H9 (cell line): Measurements from ENCODE around the gene KRTAP19-8. TPM values are rescaled to one million over a fixed set of nuclear protein-coding genes. Genes with fewer than 3 reads are reported as not detected.

Experiments used
- DNase-seq: peaks from one replicate; pipeline ENCODE4 v3.0.0-alpha.2; 2017
- H2AFZ ChIP-seq: one replicate; pipeline ENCODE4 v1.6.1; 2013; ENCODE audit warnings: mild to moderate bottlenecking, low read length, control low read depth, moderate library complexity
- H2AK5ac ChIP-seq: 2 replicates; pipeline ENCODE4 v1.6.1; 2013; ENCODE audit warnings: low read length, control low read depth, mixed read lengths; ENCODE audit not compliant: insufficient read length
- H2BK120ac ChIP-seq: one replicate; pipeline ENCODE4 v1.6.1; 2013; ENCODE audit warnings: low read depth, mild to moderate bottlenecking, low read length, control low read depth, inconsistent platforms; ENCODE audit not compliant: poor library complexity, severe bottlenecking
- H2BK12ac ChIP-seq: 2 replicates; pipeline ENCODE4 v1.6.1; 2013; ENCODE audit warnings: low read length, control low read depth, mixed read lengths, low read depth; ENCODE audit not compliant: insufficient read length
- H2BK15ac ChIP-seq: 2 replicates; pipeline ENCODE4 v1.6.1; 2013; ENCODE audit warnings: low read depth, low read length, control low read depth
- H2BK20ac ChIP-seq: one replicate; pipeline ENCODE4 v1.6.1; 2013; ENCODE audit warnings: low read depth, mild to moderate bottlenecking, low read length, control low read depth, inconsistent platforms; ENCODE audit not compliant: poor library complexity, severe bottlenecking
- H2BK5ac ChIP-seq: 2 replicates; pipeline ENCODE4 v1.6.1; 2013; ENCODE audit warnings: low read length, control low read depth, mixed read lengths; ENCODE audit not compliant: insufficient read length
- H3K14ac ChIP-seq: 2 replicates; pipeline ENCODE4 v1.6.1; 2013; ENCODE audit warnings: low read length, control low read depth; ENCODE audit not compliant: insufficient read depth
- H3K18ac ChIP-seq: 2 replicates; pipeline ENCODE4 v1.6.1; 2013; ENCODE audit warnings: low read depth, mild to moderate bottlenecking, mixed read lengths, low read length, control low read depth; ENCODE audit not compliant: insufficient read length
- H3K23ac ChIP-seq: 2 replicates; pipeline ENCODE4 v1.6.1; 2013; ENCODE audit warnings: low read length, control low read depth, mixed read lengths, low read depth; ENCODE audit not compliant: insufficient read length
- H3K23me2 ChIP-seq: 2 replicates; pipeline ENCODE4 v1.6.1; 2013; ENCODE audit warnings: low read depth, mild to moderate bottlenecking, mixed read lengths, low read length, control low read depth; ENCODE audit not compliant: insufficient read length, poor library complexity, severe bottlenecking
- H3K27ac ChIP-seq: 2 replicates; pipeline ENCODE4 v1.5.1; 2013; ENCODE audit warnings: low read length, control low read depth, mixed read lengths, low read depth; ENCODE audit not compliant: insufficient read length
- H3K27me3 ChIP-seq: 2 replicates; pipeline ENCODE4 v1.6.1; 2013; ENCODE audit warnings: low read length, control low read depth, inconsistent platforms; ENCODE audit not compliant: insufficient read depth
- H3K4ac ChIP-seq: 2 replicates; pipeline ENCODE4 v1.6.1; 2013; ENCODE audit warnings: low read depth, mild to moderate bottlenecking, control low read depth, inconsistent platforms, low read length, moderate library complexity
- H3K4me1 ChIP-seq: 2 replicates; pipeline ENCODE4 v1.6.1; 2013; ENCODE audit warnings: low read length, control low read depth, inconsistent platforms; ENCODE audit not compliant: insufficient read depth
- H3K4me2 ChIP-seq: 2 replicates; pipeline ENCODE4 v1.6.1; 2013; ENCODE audit warnings: low read length, control low read depth, mixed read lengths; ENCODE audit not compliant: insufficient read length, insufficient read depth
- H3K56ac ChIP-seq: 2 replicates; pipeline ENCODE4 v1.6.1; 2013; ENCODE audit warnings: low read depth, mild to moderate bottlenecking, mixed read lengths, low read length, control low read depth; ENCODE audit not compliant: insufficient read length
- H3K79me1 ChIP-seq: 2 replicates; pipeline ENCODE4 v1.6.1; 2013; ENCODE audit warnings: low read depth, mild to moderate bottlenecking, moderate library complexity, low read length, control low read depth, inconsistent platforms; ENCODE audit not compliant: insufficient read depth, poor library complexity, severe bottlenecking
- H3K79me2 ChIP-seq: 2 replicates; pipeline ENCODE4 v1.6.1; 2013; ENCODE audit warnings: low read length, control low read depth, inconsistent platforms; ENCODE audit not compliant: insufficient read depth
- H3K9ac ChIP-seq: 2 replicates; pipeline ENCODE4 v1.6.1; 2013; ENCODE audit warnings: low read length, control low read depth, mixed read lengths; ENCODE audit not compliant: insufficient read length; ENCODE audit errors: extremely low read depth
- H3K9me3 ChIP-seq: one replicate; pipeline ENCODE4 v1.6.1; 2013; ENCODE audit warnings: low read depth, low read length, inconsistent platforms; ENCODE audit not compliant: control insufficient read depth
- H3T11ph ChIP-seq: one replicate; pipeline ENCODE4 v1.6.1; 2013; ENCODE audit warnings: mild to moderate bottlenecking, low read length, control low read depth, inconsistent platforms
- H4K20me1 ChIP-seq: one replicate; pipeline ENCODE4 v1.6.1; 2013; ENCODE audit not compliant: control insufficient read depth, insufficient read length, insufficient read depth
- H4K5ac ChIP-seq: 2 replicates; pipeline ENCODE4 v1.6.1; 2013; ENCODE audit warnings: low read depth, mild to moderate bottlenecking, mixed read lengths, low read length, control low read depth; ENCODE audit not compliant: insufficient read length
- H4K8ac ChIP-seq: replicated peaks from 2 replicates; pipeline ENCODE4 v1.6.1; 2013; ENCODE audit warnings: low read length, control low read depth, mixed read lengths, low read depth; ENCODE audit not compliant: insufficient read length
- H4K91ac ChIP-seq: 2 replicates; pipeline ENCODE4 v1.6.1; 2013; ENCODE audit warnings: low read depth, mild to moderate bottlenecking, moderate library complexity, mixed read lengths, low read length, control low read depth; ENCODE audit not compliant: insufficient read length
- H3K27ac Mint-ChIP-seq, 3 experiments: 2 replicates in 2 of 3; 3 replicates in 1 of 3; pipeline ENCODE4 v1.8.0; 2020 to 2021; ENCODE audit warnings: mixed read lengths in 3 of 3, mild to moderate bottlenecking in 1 of 3, moderate library complexity in 1 of 3
- H3K27me3 Mint-ChIP-seq: 2 replicates; pipeline ENCODE4 v1.8.0; 2021; ENCODE audit warnings: low read depth, mild to moderate bottlenecking, moderate library complexity, mixed read lengths
- H3K36me3 Mint-ChIP-seq, 3 experiments: 2 replicates in 2 of 3; 3 replicates in 1 of 3; pipeline ENCODE4 v1.8.0; 2020 to 2021; ENCODE audit warnings: low read depth in 3 of 3, mixed read lengths in 3 of 3; ENCODE audit not compliant: insufficient read depth in 1 of 3
- H3K4me1 Mint-ChIP-seq, 2 experiments: 2 replicates each; pipeline ENCODE4 v1.8.0; 2020; ENCODE audit warnings: mixed read lengths in 2 of 2
- H3K4me3 Mint-ChIP-seq, 2 experiments: 2 replicates in 1 of 2; 3 replicates in 1 of 2; pipeline ENCODE4 v1.8.0; 2020 to 2021; ENCODE audit warnings: mild to moderate bottlenecking in 2 of 2, mixed read lengths in 2 of 2, moderate library complexity in 1 of 2
- H3K9me3 Mint-ChIP-seq, 2 experiments: 2 replicates in 1 of 2; 3 replicates in 1 of 2; pipeline ENCODE4 v1.8.0; 2020; ENCODE audit warnings: mild to moderate bottlenecking in 2 of 2, mixed read lengths in 2 of 2, moderate library complexity in 1 of 2
- CTCF ChIP-seq: fragments of 200-600 bp; sonication (generic); conservative IDR thresholded peaks from 3 replicates; pipeline ENCODE4 v1.8.0; 2021; ENCODE audit warnings: antibody characterized with exemption, mild to moderate bottlenecking
- WGBS: extraction: QIAGEN DNeasy Blood & Tissue Kit; methylation state at CpG from one replicate; pipeline ENCODE4 v1.1.7; 2013; ENCODE audit warnings: missing lambda C conversion rate, low lambda C conversion rate, mixed read lengths; ENCODE audit not compliant: insufficient read length; ENCODE audit errors: extremely low coverage; 5-methylcytosine and 5-hydroxymethylcytosine counted together
- total RNA-seq: library from RNA; stranded (reverse); gene quantifications from 2 replicates; pipeline ENCODE4 v1.2.1, GENCODE V29; 2021

The KRTAP19-8 gene
- total RNA-seq, 1 experiment from 2014 or later = not detected

DNA sequence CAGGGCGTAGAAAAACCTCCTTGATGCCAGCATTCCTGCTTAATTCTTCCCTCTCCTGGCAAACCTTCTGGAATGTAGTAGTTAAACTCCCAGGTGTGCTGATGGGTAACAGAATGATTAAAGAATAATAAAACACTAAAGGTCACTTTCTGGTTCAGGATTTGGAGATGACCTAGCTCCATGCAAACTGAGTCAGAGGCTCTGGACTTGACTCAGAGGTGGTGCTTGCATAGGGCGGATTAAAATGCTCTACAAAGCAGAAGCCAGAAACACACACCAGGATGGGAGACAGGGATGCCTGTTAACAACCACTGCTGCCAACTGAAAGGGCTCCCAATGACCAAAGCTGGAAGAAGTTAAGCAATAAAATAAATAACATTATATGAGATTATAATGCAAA, 41.5 kb downstream of the KRTAP19-8 start:
- H3K23me2 ChIP-seq = no peaks in the 10 kb centered on the region
- no peak overlapping the region for H3K23ac ChIP-seq
- H3K14ac ChIP-seq = no peak overlapping the region
- no peak overlapping the region for H3K4ac ChIP-seq
- DNase-seq = no peak
- no peak overlapping the region for H2AK5ac ChIP-seq
- H4K8ac ChIP-seq = no peak overlapping the region
- H3K4me3 Mint-ChIP-seq = no peak overlapping the region
- H3K9ac ChIP-seq = no peak overlapping the region
- no peaks in the 10 kb centered on the region for H3K79me1 ChIP-seq
- WGBS = no CpG with 5 or more reads among the region's 2 CpGs
- no peak overlapping the region for H3K27ac ChIP-seq
- H2BK15ac ChIP-seq = no peak overlapping the region
- no peaks in the 10 kb centered on the region for H4K20me1 ChIP-seq
- no peaks in the 10 kb centered on the region for H3K36me3 Mint-ChIP-seq
- H3K27ac Mint-ChIP-seq = no peak overlapping the region; a peak in 1 of 7 replicates
- H3K27me3 ChIP-seq = no peaks in the 10 kb centered on the region
- H3K9me3 Mint-ChIP-seq = no peaks in the 10 kb centered on the region
- H4K91ac ChIP-seq = no peak overlapping the region
- H3T11ph ChIP-seq = no peak overlapping the region
- no peak overlapping the region for H2AFZ ChIP-seq
- H4K5ac ChIP-seq = no peak overlapping the region
- no peak overlapping the region for H3K18ac ChIP-seq
- no peaks in the 10 kb centered on the region for H3K4me1 ChIP-seq
- no peak overlapping the region for H2BK12ac ChIP-seq
- no peaks in the 10 kb centered on the region for H3K27me3 Mint-ChIP-seq
- H3K9me3 ChIP-seq = no peaks in the 10 kb centered on the region
- H2BK5ac ChIP-seq = no peak overlapping the region
- no peak overlapping the region for H3K56ac ChIP-seq
- TF ChIP-seq CTCF = no peak
- H2BK120ac ChIP-seq = no peak overlapping the region
- peaks cover 0 to 4% of the 10 kb centered on the region in 2 experiments; a peak in 1 of 4 replicates for H3K4me1 Mint-ChIP-seq
- no peaks in the 10 kb centered on the region for H3K79me2 ChIP-seq
- H2BK20ac ChIP-seq = no peak overlapping the region
- H3K4me2 ChIP-seq = no peak overlapping the region
